NCI-H1048 (cell line): ENCODE results near the gene PEAK1.

Experiments
- DNase-seq: peaks from one replicate; lab custom pipeline; 2025; lab: John Stamatoyannopoulos, UW

Gene PEAK1

DNA sequence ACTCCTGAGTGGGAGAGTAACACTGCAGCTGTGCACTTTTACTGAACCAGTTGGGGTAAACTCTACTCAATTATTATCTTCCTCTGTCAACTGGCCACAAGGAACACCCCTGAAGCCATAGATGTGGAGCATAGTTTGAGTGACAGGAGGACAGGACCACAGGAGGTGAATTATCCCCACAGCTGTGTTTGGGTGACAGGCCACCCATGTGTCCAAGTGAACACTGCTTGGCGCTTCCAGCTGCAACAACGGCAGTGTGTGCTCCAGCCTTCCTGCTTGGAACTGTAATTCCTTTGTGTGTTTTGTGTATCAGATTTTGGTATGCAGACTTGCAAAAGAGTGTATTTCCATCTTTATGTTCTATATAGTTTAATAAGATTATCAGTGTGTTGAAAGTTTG lies 328.8 kb downstream of the PEAK1 start:
- no peak for DNase-seq

DNA sequence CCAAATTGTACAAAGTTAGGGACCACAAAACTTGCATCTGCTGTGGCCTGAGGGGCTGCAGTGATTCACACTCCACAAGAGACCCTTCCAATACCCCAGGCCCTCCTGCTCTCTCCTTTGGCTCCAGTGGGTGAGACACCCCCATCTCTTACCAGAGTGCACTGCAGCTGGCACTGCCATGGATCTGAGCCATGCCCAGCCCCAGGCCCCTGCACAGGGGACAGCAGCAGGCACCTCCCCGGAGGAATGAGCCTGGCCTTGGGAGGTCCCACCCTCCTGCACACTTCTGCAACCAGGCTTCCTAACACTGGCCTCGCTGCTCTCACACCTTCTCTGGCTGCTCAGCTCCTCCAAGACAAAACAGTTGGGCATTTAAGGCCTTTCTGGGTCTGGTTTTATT lies 332.7 kb downstream of the PEAK1 start:
- no peak for DNase-seq

DNA sequence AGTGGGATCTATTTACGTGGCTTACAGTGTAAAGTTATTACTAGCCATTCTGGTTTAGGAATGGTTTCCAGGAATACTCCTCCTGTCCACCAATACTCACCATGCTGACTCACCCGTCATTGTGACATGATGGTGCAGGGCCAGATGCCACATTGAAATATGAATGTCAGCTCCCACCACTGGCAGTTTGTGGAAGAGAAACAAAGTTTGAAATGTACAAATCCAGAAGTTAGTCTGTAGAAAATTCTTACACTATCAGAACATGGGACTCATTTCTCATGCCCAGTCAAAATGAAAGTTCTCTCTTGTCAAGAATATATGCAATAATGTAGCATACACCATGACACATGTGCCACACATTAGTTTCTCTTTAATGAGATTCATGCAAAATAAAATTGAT lies 334.6 kb downstream of the PEAK1 start:
- no peak for DNase-seq

GRCh38 chr15:77084436-77084835 lies 335.5 kb downstream of the PEAK1 start:
- no peak for DNase-seq

DNA sequence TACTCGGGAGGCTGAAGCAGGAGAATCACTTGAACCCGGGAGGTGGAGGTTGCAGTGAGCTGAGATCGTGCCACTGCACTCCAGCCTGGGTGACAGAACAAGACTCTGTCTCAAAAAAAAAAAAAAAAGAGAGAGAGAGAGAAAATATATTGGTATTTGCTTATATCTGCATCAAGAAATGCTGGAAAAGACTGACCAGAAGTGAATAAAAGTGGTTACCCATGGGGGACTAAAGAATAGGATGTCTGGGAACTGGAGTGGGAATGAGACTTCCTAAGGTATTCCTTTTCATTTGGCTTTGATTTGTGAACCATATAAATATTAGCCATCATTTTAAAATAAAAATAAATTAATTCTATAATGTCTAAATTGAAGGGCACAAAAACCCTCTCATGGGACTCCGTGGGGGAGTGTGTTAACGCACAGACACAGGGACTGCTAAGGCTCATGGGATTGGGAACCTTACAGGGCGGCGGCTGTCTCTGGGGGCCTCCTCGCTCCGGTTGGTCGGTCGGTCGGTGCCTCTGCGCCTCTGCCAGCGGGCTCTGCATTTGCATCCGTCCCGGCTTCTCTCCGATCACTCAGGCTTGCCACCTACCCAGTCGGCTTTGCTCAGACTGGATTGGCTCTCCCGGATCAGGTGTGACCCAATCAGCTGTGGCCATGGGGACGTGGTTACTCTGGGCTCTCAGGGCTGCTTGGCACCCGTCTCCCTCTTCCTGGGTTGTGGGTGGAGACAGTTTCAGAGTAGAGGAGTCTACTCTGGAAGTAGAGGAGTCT lies 336.3 kb downstream of the PEAK1 start:
- peak; percentile 95 for DNase-seq

GRCh38 chr15:77081971-77082370 lies 337.9 kb downstream of the PEAK1 start:
- DNase-seq: no peak

- DNase-seq: no peak
These were observed 343.5 kb downstream of the PEAK1 start for GRCh38 chr15:77076323-77076915.

DNA sequence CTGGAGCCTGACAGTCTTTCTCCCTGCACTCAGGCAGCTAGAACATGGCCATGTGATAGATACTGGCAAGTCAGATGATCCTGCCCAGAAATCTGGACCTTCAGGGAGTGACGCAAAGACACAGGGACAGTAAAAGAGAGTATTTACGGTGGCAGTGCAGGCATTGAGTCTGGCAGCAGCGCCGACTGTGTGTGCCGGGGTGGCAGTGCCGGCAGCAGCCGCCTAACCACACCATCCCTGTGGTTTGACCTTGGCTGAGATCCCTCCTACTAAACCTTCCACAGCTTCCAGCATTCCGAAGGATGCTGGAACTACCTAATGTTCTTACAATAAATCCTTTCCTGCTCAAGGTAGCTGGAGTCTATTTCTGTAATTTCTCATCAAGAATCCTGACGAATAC lies 344.4 kb downstream of the PEAK1 start:
- no peak for DNase-seq

DNA sequence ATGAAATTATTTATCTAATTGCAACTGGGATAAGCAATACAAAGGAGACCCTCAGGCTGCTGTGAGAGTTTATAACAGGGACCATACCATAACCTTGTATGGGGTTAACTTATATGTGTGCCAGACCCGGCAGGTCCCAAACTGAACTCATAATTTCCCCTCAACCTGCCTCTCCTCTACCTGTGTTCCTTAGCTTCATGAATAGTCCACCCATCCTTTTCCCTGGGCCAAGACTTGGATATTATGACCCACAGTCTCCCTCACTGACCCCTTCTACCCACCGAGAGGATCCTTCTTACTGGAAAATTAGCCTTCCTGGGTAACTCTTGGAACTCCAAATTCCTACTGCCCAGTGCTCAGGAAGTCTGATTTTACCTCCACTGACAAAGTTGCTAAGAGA lies 345.6 kb downstream of the PEAK1 start:
- no peak for DNase-seq

DNA sequence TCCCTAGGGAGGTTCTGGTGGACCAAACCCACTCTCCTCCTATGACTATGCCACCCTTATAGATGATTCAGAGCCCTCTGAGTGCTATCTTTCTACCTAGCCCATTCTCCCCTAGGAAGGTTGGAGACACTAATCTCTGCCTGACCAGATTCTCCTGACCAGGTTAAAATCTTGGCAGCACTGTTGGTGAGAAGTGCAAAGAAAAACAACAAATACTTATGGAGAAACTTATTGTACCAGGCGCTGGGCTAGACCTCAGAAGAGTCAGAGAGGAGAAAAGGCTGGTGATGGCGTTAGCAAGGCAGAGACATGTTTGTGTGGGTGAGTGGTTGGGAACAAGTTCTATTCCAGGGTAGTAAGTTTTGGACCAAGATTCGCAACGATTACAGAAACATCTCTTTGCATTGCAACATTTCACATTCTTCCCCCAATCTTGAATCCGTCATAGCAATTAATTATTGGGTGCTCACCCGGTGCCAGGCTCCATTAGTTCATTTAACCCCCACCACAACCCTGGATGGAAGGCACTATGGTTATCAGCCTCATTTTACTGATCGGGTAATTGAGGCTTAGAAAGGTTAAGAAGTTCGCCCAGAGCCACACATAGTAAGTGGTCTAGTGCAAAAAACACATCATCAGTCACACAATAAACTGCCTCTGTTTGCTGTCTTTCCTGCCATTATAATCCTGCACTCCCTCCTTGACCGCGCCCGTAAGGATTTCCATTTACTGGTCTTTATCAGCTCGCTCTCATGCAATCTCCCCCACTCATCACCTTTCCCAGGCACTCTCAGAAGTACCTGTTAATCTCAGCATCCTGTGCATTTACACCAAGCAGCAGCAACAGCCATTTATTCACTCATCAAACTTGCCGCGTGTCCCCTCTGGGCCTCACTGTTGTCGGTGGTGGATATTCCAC lies 348.3 kb downstream of the PEAK1 start:
- no peak for DNase-seq

DNA sequence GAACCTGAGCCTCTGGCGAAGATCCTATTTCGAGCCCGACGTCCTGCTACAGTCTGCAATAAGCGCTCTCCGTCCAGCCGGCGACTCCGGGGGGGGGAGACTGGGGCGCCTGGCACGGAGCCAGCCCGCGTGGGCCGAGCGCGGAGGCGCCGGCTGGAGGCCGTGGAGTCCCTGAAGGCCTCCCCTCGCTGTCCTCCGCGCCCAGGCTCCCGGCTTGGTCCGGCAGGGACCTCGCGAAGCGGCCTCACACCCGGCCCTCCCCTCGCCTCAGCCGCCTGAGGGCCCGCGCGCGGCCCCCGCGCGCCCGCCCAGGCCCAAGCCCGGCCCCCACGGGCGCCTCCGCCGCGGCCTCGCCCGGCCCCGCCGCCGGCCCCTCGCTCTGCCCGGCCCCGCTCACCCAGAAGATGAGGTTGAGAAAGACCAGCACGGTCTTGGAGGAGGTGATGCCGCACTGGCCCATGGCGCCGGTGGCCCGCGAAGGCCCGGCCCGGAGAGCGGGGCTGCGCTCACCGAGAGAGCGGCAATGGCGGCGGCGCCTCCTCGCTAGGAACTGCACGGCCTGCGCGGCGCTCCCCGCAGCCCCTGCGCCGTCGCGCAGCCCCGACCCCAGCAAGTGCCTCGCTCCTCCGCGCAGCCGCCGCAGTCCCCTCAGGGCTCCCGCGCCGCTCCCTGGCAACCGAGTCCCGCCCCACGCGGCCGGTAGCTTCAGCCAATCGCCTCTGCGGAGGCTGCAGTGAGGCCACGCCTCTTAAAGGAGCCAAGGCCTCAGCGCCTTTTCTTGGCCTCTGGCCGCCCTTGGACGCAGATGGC lies 349.2 kb downstream of the PEAK1 start, which contains the start of gene TSPAN3:
Gene TSPAN3, minus strand, starts transcription at position 615 of the 810 bp plus-strand sequence. Its CDS starts 155 bp downstream, at position 460.
- peak; percentile 82 for DNase-seq

DNA sequence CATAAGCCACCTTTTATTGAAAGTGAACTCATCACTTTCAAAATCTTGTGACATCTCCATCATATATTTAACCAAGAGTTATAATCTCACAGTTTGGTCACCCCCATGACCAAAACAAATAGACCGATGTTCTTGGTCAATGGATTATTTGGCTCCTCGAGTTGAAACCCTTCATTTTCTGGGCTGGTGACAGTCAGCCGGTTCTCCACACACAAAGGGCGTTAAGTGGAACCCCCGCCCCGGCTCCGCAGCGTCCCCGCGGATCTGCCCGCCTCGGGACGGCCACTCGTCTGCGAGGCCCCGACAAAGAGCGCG lies 349.8 kb downstream of the PEAK1 start:
- no peak for DNase-seq

DNA sequence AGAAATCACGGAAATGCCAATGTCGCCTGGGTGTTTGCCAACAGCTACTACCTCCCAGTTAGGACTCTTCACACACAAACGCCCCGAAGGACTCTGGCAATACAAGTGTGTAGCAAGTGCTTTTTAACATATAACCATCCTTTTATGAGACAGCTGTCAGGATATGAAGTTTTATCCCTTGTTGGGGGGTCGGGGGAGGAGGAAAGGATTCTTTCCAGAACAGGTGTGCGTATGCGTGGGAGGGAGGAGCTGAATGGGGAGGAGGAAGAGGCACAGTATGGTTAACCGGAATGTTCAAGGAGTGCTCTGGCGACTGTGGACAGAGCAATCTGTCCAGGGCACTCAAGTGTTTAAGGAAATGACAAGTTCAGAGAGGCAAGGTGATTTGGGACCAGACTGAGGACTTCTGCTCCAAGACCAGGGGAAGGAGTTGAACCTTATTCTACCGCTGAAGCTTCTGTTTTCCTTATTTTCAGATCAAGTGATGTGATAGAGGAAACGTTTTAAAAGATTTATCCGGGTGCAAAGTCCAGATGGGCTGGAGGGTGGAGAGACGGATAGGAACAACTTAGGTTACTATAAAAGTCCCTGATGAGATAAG lies 350.3 kb downstream of the PEAK1 start:
- DNase-seq: no peak

GRCh38 chr15:77068633-77069032 lies 351.3 kb downstream of the PEAK1 start:
- DNase-seq: no peak

- no peak for DNase-seq
These were observed 352.1 kb downstream of the PEAK1 start for GRCh38 chr15:77067691-77068367.

DNA sequence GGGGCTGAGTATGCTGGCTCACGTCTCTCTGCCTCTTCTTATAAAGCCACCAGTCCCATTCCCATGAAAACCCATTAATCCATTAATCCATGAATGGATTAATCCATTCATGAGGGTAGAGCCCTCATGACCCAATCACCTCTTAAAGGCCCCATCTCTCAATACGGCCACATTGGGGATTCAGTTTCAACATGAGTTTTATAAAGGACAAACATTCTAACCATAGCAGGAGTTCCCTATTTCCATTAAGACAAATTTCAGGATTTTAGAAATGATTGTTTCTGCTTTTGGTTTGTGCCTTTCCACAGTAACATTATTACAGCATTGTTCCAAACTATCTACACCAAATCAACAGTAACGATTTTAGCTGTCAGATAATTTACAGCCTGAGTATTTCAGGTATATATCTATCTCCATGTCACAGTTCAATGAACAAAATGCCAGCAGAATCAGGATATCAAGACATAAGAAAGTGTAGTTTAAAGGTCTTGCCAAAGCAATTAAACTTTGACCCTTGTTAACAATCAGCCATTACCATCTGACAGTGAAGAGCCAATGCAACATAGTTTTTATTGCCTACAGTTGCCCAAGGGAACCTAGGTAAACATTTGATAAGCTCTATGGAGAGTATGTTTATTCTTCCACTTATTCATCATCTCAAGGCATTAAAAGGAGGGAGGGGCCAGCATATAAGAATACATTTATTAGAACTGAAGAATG lies 352.8 kb downstream of the PEAK1 start:
- no peak for DNase-seq

DNA sequence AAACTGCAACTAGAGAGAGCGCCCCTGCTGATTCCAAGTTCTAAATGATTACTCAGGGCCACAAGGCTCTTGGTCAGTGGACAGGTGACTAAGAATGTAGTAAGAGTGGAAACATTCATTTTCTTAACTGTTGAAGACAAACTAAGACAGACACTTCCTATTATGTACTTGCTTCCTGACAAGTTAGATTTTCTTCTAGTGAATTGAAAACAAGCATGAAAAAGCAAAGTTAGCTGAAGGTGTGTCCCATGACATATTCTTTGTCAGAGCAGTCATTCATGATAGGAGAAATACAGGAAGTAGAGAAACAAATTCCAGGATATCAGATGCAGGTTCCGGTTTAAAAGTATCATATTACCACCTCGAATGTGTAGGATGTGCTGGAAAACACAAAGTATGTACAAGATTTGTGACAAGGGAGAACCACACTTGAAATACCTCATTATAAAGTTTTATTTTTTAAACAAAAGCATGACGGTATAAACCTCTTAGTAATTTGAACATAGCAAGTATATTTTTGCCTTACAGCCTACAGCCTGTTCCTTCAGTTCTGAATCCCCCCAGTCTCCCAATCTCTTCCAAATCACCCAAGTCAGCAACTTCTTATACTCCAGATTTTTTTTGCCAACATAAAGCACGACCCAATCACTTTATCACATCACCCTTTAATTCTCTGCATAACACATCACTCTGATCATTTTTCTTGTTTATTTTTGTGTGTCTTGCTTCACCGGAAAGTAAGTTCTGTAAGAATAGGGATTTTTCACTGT lies 355.2 kb downstream of the PEAK1 start:
- DNase-seq: no peak

GRCh38 chr15:77064063-77064462 lies 355.8 kb downstream of the PEAK1 start:
- no peak for DNase-seq

DNA sequence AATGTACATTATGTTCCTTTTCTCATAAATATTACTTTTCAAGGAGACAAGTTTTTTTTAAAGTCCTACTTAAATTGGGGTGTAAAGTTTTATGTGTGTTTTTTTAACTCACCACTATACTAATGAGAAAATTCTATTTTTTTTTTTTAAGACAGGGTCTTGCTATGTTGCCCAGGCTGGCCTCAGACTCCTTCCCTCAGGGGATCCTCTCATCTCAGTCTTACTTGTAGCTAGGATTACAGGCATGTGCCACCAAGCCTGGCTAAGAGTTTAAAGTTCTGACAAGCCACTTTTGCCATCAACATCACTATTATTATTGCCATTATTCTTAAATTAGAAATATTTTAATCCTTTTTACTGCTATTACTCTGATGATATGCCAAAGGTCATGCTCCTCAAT lies 356.7 kb downstream of the PEAK1 start:
- DNase-seq: no peak

DNA sequence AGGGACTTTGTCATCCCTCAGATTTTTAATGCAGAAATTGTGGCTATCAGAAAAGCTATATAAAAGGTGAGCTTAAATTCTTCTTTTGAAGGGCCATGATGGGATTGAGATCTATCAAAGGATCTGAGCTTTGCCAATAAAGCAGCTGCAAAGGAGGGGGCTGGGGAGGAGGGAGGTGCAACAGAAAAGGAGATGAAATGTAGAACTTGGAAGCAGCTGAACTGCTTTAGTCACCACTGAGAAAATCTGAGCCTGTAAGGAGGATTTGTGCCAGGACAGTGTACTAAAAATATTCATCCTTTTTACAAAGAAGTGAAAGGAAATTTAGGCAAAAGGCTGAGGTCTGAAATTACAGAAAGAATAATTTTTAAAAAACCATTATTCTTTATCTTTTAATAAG lies 359.4 kb downstream of the PEAK1 start:
- no peak for DNase-seq
